HEK293 (cell line): ENCODE results near the gene HTRA1.

Experiments used
- CTCF ChIA-PET: fragments of 350-600 bp; formaldehyde crosslinking; extraction: SDS; loops from one replicate; lab custom pipeline; 2021; ENCODE audit warnings: antibody characterized with exemption; lab: Yijun Ruan, JAX
- POLR2A ChIA-PET: fragments of 300-600 bp; formaldehyde crosslinking; extraction: SDS; loops from one replicate; lab custom pipeline; 2020; ENCODE audit warnings: antibody characterized with exemption, inconsistent platforms; lab: Yijun Ruan, JAX
- H3K27ac ChIP-seq: fragments of 200-500 bp; sonication (Bioruptor generic); 2 replicates; pipeline ENCODE4 v1.5.1; 2014; ENCODE audit warnings: low read depth, low read length, control low read depth, inconsistent platforms; ENCODE audit errors: extremely low read depth
- H3K36me3 ChIP-seq, 2 experiments: fragments of 200-500 bp in 1 of 2; sonication (Bioruptor generic) in 1 of 2; 1 replicate in 1 of 2; 2 replicates in 1 of 2; pipeline ENCODE4 v1.5.1; 2014 to 2017; ENCODE audit warnings: inconsistent platforms in 2 of 2, low read length in 2 of 2; ENCODE audit not compliant: control insufficient read depth in 2 of 2, insufficient read depth in 1 of 2
- H3K4me1 ChIP-seq: fragments of 200-500 bp; sonication (Bioruptor generic); 2 replicates; pipeline ENCODE4 v1.5.1; 2014; ENCODE audit warnings: mild to moderate bottlenecking, low read length, inconsistent platforms; ENCODE audit not compliant: control insufficient read depth, insufficient read depth
- H3K4me3 ChIP-seq: 2 replicates; pipeline ENCODE4 v1.5.1; 2011; ENCODE audit warnings: low read depth, mild to moderate bottlenecking, control low read depth, low read length, moderate library complexity
- H3K9me3 ChIP-seq: fragments of 200-500 bp; sonication (Bioruptor generic); 2 replicates; pipeline ENCODE4 v1.5.1; 2014; ENCODE audit warnings: low read depth, low read length, inconsistent platforms; ENCODE audit not compliant: control insufficient read depth, insufficient read depth
- CTCF ChIP-seq: fragments of 450-650 bp; formaldehyde crosslinking; IDR thresholded peaks from 2 replicates; pipeline ENCODE4 v1.5.1; 2016; ENCODE audit warnings: missing biosample characterization, missing genetic modification characterization
- HOXD13 ChIP-seq: sonication (generic); formaldehyde crosslinking; IDR thresholded peaks from 2 replicates; pipeline ENCODE4 v1.8.0; 2022; ENCODE audit warnings: missing genetic modification reagents, borderline replicate concordance
- MZF1 ChIP-seq: fragments of 450-650 bp; formaldehyde crosslinking; IDR thresholded peaks from 2 replicates; pipeline ENCODE4 v1.5.1; 2017; ENCODE audit warnings: missing biosample characterization, missing genetic modification characterization, borderline replicate concordance
- ZEB2 ChIP-seq: fragments of 450-650 bp; formaldehyde crosslinking; IDR thresholded peaks from 2 replicates; pipeline ENCODE4 v1.5.1; 2016; ENCODE audit warnings: missing biosample characterization, missing genetic modification characterization
- ZNF202 ChIP-seq: fragments of 450-650 bp; formaldehyde crosslinking; IDR thresholded peaks from 2 replicates; pipeline ENCODE4 v1.5.1; 2016; ENCODE audit warnings: missing biosample characterization, missing genetic modification characterization, borderline replicate concordance
- ZNF211 ChIP-seq: fragments of 450-650 bp; formaldehyde crosslinking; IDR thresholded peaks from 2 replicates; pipeline ENCODE4 v1.5.1; 2016; ENCODE audit warnings: low read depth, missing biosample characterization, missing genetic modification characterization
- ZNF426 ChIP-seq: fragments of 450-650 bp; formaldehyde crosslinking; IDR thresholded peaks from 2 replicates; pipeline ENCODE4 v1.5.1; 2017; ENCODE audit warnings: missing biosample characterization, missing genetic modification characterization, mild to moderate bottlenecking, inconsistent platforms, moderate library complexity
- ZNF449 ChIP-seq: fragments of 450-650 bp; formaldehyde crosslinking; IDR thresholded peaks from 2 replicates; pipeline ENCODE4 v1.5.1; 2017; ENCODE audit warnings: missing biosample characterization, mild to moderate bottlenecking, missing genetic modification characterization, moderate library complexity
- ZNF513 ChIP-seq: fragments of 450-650 bp; IDR thresholded peaks from 2 replicates; pipeline ENCODE4 v1.5.1; 2018; ENCODE audit warnings: missing biosample characterization, missing genetic modification characterization
- ZNF518A ChIP-seq: fragments of 450-650 bp; formaldehyde crosslinking; conservative IDR thresholded peaks from 2 replicates; pipeline ENCODE4 v1.5.1; 2016; ENCODE audit warnings: low read depth, missing biosample characterization, missing genetic modification characterization
- ZNF623 ChIP-seq: fragments of 450-650 bp; formaldehyde crosslinking; IDR thresholded peaks from 2 replicates; pipeline ENCODE4 v1.5.1; 2016; ENCODE audit warnings: missing biosample characterization, missing genetic modification characterization
- ZNF624 ChIP-seq: fragments of 450-650 bp; formaldehyde crosslinking; IDR thresholded peaks from 2 replicates; pipeline ENCODE4 v1.5.1; 2017; ENCODE audit warnings: missing biosample characterization, missing genetic modification characterization
- ZNF660 ChIP-seq: fragments of 450-650 bp; IDR thresholded peaks from 2 replicates; pipeline ENCODE4 v1.5.1; 2018; ENCODE audit warnings: missing biosample characterization, mild to moderate bottlenecking, missing genetic modification characterization
- ZNF747 ChIP-seq: fragments of 450-650 bp; formaldehyde crosslinking; IDR thresholded peaks from 2 replicates; pipeline ENCODE4 v1.5.1; 2016; ENCODE audit warnings: missing biosample characterization, missing genetic modification characterization
- ZNF76 ChIP-seq: fragments of 450-650 bp; formaldehyde crosslinking; IDR thresholded peaks from 2 replicates; pipeline ENCODE4; 2016; ENCODE audit warnings: low read depth, missing biosample characterization, missing genetic modification characterization, borderline replicate concordance
- ZSCAN30 ChIP-seq: fragments of 450-650 bp; IDR thresholded peaks from 2 replicates; pipeline ENCODE4 v1.5.1; 2018; ENCODE audit warnings: missing biosample characterization, mild to moderate bottlenecking, missing genetic modification characterization, moderate library complexity
- TF ChIP-seq, protein P1 (sequence below): fragments of 450-650 bp; formaldehyde crosslinking; IDR thresholded peaks from 2 replicates; pipeline ENCODE4 v1.5.1; 2016; ENCODE audit warnings: missing biosample characterization, missing genetic modification characterization

HTRA1 gene

DNA sequence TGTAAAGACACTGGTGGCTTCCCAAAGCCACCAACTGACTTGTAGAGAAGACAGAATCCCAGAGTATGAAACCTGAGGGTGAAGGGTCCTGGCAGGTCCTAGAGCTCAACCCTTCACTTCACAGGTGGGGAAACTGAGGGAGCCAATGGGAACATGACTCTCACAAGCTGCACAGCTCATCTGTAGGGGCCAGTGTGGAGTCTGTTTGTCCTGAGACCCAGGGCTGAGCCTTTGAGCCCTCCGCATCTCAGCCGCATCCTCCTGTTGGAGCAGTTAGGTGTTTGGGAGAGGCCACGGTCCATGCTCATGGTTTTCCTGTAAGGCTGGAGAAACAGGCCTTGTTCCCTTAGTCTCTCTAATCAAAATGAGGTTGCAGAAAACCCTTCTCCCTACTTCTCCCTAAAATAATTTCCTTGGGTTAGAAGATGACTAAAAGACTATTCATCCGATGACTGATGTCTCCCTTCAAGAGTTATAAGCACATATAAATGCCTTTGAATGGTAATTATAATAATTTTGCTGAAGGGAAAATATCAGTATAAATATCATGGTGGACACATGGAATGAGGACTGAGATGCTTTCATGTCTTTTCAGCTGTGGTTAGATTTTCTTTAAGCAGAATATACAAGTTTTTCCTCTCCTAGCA lies 10.3 kb downstream of the HTRA1 start:
- Histone ChIP-seq H3K27ac (no peak overlapping the region), H3K36me3 (no peaks in the 10 kb centered on the region), H3K4me3 (no peak overlapping the region), H3K9me3 (no peaks in the 10 kb centered on the region), H3K4me1 (0 out of 2 replicates have a peak, but pooled peaks cover 5% of the 10 kb centered on the region)
- POLR2A ChIA-PET = no interaction called here
- CTCF ChIA-PET = interaction anchor here (0.7 to 0.8 kb wide), 2 partner anchors 68 to 212 kb away, joined by 3 to 4 read pairs; no protein-coding TSS in a partner anchor
- TF ChIP-seq ZSCAN30 (tag by site-specific recombination) (no peak), ZNF623 (tag by site-specific recombination) (no peak), ZNF513 (tag by site-specific recombination) (no peak), ZNF624 (tag by site-specific recombination) (no peak), HOXD13 (CRISPR knock-in tag) (no peak), ZNF211 (tag by site-specific recombination) (no peak), MZF1 (tag by site-specific recombination) (no peak), ZNF449 (tag by site-specific recombination) (no peak), ZNF76 (no peak), ZNF426 (tag by site-specific recombination) (no peak), CTCF (tag by site-specific recombination) (no peak), ZNF202 (no peak), ZNF518A (tag by site-specific recombination) (no peak), ZNF747 (tag by site-specific recombination) (no peak), ZEB2 (no peak), ZNF660 (tag by site-specific recombination) (no peak)
- TF ChIP-seq, protein P1, sequence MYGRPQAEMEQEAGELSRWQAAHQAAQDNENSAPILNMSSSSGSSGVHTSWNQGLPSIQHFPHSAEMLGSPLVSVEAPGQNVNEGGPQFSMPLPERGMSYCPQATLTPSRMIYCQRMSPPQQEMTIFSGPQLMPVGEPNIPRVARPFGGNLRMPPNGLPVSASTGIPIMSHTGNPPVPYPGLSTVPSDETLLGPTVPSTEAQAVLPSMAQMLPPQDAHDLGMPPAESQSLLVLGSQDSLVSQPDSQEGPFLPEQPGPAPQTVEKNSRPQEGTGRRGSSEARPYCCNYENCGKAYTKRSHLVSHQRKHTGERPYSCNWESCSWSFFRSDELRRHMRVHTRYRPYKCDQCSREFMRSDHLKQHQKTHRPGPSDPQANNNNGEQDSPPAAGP (tag by site-specific recombination) = no peak
